ENCODE measurements around the gene GP2. TPM values are rescaled to one million over a fixed set of nuclear protein-coding genes. Genes with fewer than 3 reads are reported as not detected.

Gene GP2
- total RNA-seq (2014; rRNA removed; shearing (Covaris generic)) = not detected in 2 replicates

DNA sequence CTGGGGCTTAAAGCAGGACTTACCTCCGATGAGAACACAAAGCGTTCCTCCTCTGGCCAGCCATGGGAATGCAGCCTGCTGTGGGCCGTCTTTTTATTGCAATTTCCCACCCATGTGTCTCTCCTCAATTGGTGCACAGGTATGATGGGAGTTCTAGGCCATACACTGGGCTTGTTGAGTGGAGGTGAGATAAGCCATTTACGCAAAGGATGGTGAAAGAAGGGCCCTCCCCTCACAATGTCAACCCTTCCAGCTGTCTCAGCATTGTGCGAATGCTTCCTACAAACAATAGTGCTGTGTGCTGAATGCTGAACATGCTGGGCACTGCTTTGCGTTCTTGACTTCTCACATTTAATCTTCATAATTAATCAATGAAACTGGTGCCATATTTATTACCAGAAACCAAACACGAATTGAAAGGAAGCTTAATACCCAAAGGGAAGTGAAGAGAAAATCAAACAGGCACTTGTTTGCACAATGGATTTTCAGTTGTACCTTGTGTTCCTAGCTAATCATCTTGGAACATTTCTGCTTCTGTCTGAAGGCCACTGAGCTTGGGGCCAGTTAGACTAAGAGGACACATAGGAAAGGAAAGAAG is at the start of gene GP2:
TSS of gene GP2 (minus strand) at position 70 of the 598 bp plus-strand sequence. CDS start 1,082 bp downstream, outside the sequence.

DNA sequence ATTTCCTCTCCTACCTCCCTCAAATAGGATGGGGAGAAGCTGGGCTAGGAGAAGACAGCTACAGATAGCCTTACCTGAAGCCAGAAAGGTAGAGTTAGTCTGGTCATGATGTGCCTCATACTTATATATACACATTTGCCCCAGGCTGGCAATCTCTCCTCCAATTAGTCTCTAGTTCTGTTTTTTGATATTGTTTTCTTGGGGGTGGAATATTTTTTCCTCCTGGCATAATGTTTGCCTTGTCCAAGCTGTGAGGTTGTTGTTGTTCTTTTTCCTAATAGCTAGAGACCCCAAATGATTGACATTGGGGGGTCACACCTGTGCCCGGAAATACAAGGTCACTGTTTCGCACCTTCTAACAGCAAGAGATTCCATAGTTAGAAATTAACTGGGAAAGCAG is 25.3 kb upstream of the GP2 start, which contains the start of gene UMOD:
TSS of gene UMOD (minus strand) at position 101 of the 400 bp plus-strand sequence. CDS start 1,978 bp downstream, outside the sequence.

Other genes starting within 250 kb of the GP2 start
- not detected in 2 replicates for gene UMOD, start 25.2 kb upstream of the GP2 start, total RNA-seq (2014; rRNA removed; shearing (Covaris generic))
- not detected in 2 replicates for gene PDILT, start 77.2 kb upstream of the GP2 start, total RNA-seq (2014; rRNA removed; shearing (Covaris generic))
- gene ACSM5, start 82.0 kb upstream of the GP2 start, total RNA-seq (2014; rRNA removed; shearing (Covaris generic)) = 0.34 and 0.40 TPM in 2 replicates
- not detected in 2 replicates for gene ACSM2A, start 124.0 kb upstream of the GP2 start, total RNA-seq (2014; rRNA removed; shearing (Covaris generic))
- gene ACSM2B, start 248.9 kb upstream of the GP2 start, total RNA-seq (2014; rRNA removed; shearing (Covaris generic)) = not detected in 2 replicates

All from A375 (cell line).